GM18909 (cell line): Measurements from ENCODE around the gene NPM1.
"Not testable (repeated sequence)": the region's sequence is repeated elsewhere in the genome, so short reads cannot be mapped to it uniquely, and the experiment has no call there.

Experiments used
- ATAC-seq: cut with Tn5 transposase; IDR thresholded peaks from one replicate; pipeline ENCODE4 v1.9.1; 2021; ENCODE audit warnings: mild to moderate bottlenecking; ENCODE audit not compliant: unreplicated experiment, poor library complexity

Gene NPM1

GRCh38 chr5:171387345-171387969, at the start of gene NPM1:
NPM1 (plus strand) TSS chr5:171387849; CDS start chr5:171387949, 100 bp downstream.
- peak; percentile 86 for ATAC-seq

- no peak for ATAC-seq
Measured at GRCh38 chr5:171340042-171340441, 47.6 kb upstream of the NPM1 start.

DNA sequence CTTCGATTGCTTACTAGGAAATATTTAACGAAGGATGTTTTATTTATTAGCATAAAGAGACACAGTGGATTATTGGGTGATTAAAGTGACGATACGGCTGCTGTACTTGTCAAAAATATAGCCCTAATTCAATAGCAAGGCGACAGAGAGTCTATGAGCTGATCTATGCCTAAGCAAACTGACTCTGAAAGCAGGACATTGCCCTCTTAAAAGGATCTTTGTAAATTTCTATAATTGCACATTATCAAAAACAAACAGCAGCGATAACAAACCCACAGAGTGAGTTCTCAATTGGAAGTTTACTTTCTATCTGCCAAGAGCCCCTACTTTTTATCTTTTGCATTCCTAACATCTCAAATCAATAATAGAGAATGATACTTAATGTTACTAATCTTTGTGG, 47.2 kb upstream of the NPM1 start:
- ATAC-seq = no peak

- peak; percentile 70 for ATAC-seq
Measured at GRCh38 chr5:171342362-171343111, 45.1 kb upstream of the NPM1 start.

GRCh38 chr5:171344936-171345608, 42.6 kb upstream of the NPM1 start:
- ATAC-seq = no peak

GRCh38 chr5:171351536-171352073, 36.0 kb upstream of the NPM1 start:
- no peak for ATAC-seq

- peak; percentile 96 for ATAC-seq
Measured at GRCh38 chr5:171355302-171355724, 32.3 kb upstream of the NPM1 start.

DNA sequence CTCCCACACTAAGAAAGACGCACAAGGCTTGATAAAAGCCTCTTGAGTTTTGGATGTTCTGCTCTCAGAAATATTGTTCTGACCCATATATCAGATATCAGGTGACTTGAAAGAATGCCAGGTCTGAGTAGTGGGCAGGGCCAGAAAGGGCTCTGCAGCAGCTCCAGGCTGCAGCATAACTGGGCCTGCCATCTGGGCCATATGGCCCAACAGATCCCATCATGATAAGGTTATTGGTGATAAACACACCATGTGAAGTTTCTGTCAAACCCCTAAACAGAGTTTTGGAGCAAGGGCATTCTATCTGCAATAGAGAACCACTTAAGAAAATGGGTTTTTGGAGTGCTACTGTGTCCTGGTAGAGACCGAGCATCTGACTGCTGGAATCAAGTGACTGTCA, 29.8 kb upstream of the NPM1 start:
- no peak for ATAC-seq

DNA sequence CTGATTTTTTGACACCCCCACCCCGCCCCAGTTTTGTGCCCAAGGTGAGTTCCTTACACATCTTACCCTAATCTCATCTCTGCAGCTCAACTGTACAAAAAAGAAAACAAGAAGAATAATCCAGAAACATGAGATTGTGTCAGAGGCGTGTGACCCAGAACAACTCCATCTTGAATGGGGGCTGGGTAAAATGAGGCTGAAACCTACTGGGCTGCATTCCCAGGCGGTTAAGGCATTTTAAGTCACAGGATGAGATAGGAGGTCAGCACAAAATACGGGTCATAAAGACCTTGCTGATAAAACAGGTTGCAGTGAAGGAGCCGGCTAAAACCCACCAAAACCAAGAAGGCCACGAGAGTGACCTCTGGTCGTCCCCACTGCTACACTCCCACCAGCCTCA, 26.5 kb upstream of the NPM1 start:
- ATAC-seq = not testable (repeated sequence)

DNA sequence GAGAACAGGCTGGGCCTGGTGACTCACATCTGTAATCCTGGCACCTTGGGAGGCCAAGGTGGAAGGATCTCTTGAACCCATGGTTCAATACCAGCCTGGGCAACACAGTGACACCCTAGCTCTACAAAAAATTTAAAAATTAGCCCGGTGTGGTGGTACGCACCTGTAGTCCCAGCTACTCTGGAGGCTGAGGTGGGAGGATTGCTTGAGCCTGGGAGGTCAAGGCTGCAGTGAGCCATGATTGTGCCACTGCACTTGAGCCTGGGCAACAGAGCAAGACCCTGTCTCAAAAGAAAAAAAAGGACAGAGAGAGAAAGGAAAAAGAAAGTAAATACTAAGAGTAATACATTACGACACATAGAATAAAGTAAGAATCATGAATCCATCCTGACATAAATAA, 24.4 kb upstream of the NPM1 start:
- not testable (repeated sequence) for ATAC-seq

GRCh38 chr5:171363846-171364245, 23.8 kb upstream of the NPM1 start:
- peak; percentile 66 for ATAC-seq

DNA sequence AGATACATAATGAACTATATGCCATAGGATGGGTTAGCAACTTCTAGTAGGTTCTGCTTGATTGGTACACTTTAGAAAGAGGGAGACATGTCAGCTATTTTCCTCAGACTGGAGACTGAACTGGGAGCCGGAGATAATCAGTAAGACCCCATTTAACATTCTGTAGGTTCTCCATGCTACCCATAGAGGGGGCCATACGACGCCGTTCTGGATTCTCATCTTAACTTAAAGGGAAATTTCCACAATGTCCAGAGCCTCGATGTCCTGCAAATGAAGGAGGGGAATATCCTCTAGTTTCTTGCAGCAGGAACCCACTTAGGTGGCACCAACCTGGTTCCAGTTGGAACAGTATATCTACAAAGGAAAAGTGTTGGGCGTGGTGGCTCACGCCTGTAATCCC, 22.3 kb upstream of the NPM1 start:
- no peak for ATAC-seq

GRCh38 chr5:171366645-171367044, 21.0 kb upstream of the NPM1 start:
- ATAC-seq = no peak

- ATAC-seq = peak; percentile 54
Measured at GRCh38 chr5:171367424-171368370, 20.0 kb upstream of the NPM1 start.

DNA sequence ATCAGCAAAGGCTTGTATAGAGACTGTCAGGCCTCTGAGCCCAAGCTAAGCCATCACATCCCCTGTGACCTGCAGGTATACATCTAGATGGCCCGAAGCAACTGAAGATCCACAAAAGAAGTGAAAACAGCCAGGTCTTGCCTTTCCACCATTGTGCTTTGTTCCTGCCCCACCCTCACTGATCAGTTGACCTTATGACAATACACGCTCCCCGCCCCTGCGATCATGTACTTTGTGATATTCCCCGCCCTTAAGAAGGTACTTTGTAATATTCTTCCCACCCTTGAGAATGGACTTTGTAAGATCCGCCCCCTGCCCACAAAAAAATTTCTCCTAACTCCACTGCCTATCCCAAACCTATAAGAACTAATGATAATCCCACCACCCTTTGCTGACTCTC, 18.6 kb upstream of the NPM1 start:
- no peak for ATAC-seq

DNA sequence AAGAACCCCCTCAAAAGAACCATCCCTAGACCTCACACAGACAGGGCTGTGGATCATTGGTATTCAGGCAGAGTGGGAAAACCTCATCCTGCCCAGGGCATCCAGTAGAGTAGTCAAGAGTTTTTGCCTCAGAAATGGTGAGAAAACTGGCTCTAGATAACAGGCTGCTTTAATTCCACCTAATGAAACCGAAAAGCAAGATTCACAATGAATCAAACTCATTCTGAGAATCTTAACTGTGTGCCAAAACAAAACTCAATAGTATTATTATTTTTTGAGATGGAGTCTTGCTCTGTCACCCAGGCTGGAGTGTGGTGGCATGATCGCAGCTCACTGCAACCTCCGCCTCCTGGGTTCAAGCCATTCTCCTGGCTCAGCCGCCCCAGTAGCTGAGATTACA, 17.8 kb upstream of the NPM1 start:
- ATAC-seq = no peak

DNA sequence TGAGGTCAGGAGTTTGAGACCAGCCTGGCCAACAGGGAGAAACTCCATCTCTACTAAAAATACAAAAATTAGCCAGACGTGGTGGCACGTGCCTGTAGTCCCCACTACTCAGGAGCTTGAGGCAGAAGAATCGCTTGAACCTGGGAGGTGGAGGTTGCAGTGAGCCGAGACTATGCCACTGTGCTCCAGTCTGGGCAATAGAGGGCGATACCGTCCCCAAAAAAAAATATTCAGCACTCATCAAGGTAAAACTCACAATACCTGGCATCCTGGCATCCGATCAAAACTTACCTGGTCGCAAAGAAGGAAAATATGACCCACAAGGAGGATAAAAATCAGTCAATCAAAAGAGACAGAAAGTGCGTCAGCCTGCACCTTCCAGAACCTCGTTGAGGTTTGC, 16.8 kb upstream of the NPM1 start:
- not testable (repeated sequence) for ATAC-seq

DNA sequence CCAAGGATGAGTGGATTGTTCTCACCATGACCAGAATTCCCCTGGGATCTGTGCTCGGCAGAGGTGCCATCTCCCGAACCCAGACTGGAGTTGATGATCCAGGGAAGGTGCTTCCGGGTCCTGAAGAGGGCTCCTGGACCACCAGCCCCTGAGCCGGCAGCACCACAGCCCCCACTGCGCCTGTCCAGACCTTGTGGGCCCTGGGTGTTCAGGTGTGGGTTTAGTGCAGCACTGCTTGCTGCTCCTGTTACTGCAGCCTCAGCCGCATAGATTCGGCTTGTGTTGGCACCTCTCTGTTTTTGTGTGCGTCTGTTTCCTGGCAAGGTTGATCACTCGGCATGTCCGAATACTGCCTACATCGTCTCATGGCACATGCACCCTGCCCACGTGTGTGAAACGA, 16.3 kb upstream of the NPM1 start:
- ATAC-seq = no peak

- no peak for ATAC-seq
Measured at GRCh38 chr5:171379961-171380360, 7.7 kb upstream of the NPM1 start.

DNA sequence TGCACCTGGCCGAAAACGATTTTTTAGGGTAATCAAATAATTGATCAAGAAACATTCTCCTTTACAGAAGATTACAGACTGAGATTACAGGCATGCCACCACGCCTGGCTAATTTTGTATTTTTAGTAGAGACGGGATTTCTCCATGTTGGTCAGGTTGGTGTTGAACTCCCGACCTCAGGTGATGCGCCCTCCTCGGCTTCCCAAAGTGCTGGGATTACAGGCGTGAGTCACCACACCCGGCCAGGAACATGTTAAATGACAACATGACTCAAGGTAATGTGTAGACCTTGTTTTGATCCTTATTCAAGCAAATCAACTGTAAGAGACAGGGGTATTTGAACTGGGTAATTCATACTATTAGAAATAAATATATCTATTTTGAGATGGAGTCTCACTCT, 3.2 kb upstream of the NPM1 start:
- not testable (repeated sequence) for ATAC-seq
